ENCODE results near the gene PRPSAP2.

Gene PRPSAP2

DNA sequence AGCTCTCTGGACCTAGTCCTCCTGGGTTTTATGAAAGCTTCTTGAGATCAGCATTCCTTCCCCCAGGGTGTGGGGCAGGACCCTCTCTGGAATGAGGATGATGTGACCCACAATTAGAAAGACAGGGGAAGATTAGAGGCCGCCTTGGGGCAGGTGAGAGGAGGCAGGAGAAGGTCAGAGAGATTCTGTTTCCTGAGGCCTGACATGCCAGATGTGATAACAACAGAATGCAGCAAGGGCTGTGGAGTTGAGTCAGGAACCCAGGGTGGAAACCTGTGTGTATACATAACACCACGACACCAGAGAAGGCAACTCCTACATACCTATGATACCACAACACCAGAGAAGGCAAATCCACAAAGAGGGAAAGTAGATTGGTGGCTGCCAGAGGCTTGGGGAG, 88.6 kb downstream of the PRPSAP2 start:
- DNase-seq (ENCODE audit: low read depth) = no peak
- H3K4me3 ChIP-seq (ENCODE audit: low read length) = no peak overlapping the region
- TF ChIP-seq, protein P1, sequence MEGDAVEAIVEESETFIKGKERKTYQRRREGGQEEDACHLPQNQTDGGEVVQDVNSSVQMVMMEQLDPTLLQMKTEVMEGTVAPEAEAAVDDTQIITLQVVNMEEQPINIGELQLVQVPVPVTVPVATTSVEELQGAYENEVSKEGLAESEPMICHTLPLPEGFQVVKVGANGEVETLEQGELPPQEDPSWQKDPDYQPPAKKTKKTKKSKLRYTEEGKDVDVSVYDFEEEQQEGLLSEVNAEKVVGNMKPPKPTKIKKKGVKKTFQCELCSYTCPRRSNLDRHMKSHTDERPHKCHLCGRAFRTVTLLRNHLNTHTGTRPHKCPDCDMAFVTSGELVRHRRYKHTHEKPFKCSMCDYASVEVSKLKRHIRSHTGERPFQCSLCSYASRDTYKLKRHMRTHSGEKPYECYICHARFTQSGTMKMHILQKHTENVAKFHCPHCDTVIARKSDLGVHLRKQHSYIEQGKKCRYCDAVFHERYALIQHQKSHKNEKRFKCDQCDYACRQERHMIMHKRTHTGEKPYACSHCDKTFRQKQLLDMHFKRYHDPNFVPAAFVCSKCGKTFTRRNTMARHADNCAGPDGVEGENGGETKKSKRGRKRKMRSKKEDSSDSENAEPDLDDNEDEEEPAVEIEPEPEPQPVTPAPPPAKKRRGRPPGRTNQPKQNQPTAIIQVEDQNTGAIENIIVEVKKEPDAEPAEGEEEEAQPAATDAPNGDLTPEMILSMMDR (conservative IDR thresholded peaks at IDR 0.05; ENCODE audit: low read depth, low read length) = no peak

DNA sequence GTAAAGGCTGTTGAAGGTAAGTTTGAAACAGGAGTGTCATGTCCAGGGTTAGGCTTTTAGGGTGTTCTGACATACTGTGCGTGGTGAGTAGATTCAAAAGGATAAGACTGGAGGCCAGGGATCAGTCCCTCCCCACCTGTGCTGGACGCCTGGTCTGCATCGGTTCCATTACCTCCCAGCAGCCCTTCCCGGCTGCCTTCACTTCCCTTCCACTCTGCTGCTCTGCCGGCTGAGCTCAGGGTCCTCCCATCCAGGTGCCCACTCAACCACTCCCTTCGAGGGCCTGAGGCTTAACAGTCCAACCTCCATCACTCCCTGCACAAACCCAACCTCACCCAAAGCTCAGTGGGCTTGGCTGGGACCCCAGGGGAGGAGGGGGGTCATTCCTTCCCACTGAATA, 89.9 kb downstream of the PRPSAP2 start:
- no peak overlapping the region for H3K4me3 ChIP-seq (ENCODE audit: low read length)
- TF ChIP-seq, protein P1 (conservative IDR thresholded peaks at IDR 0.05; ENCODE audit: low read depth, low read length) = no peak
- no peak for DNase-seq (ENCODE audit: low read depth)

DNA sequence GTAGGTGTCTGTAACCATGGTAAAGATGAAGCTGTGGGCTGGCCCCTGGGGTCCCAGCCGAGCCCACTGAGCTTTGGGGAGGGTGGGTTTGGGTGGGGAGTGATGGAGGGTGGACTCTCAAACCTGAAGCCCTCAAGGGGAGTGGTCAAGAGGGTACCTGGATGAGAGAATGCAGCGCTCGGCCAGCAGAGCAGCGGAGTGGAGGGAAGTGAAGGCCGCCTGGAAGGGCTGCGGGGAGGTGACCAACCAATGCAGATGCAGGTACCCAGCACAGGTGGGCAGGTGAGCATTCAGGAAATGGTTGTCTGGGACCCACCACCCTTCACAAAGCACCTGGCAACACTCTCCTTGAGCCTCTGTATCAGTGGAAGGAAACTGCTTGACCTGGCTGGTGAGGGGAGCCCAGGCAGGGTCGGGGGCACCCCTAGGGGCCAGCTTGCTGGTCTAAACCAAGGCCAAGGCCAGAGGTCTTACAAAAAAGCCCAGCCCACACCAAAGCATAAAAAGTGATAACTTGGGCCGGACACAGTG, 90.6 kb downstream of the PRPSAP2 start:
- no peak for DNase-seq (ENCODE audit: low read depth)
- TF ChIP-seq, protein P1 (conservative IDR thresholded peaks at IDR 0.05; ENCODE audit: low read depth, low read length) = no peak
- H3K4me3 ChIP-seq (ENCODE audit: low read length) = no peak overlapping the region

DNA sequence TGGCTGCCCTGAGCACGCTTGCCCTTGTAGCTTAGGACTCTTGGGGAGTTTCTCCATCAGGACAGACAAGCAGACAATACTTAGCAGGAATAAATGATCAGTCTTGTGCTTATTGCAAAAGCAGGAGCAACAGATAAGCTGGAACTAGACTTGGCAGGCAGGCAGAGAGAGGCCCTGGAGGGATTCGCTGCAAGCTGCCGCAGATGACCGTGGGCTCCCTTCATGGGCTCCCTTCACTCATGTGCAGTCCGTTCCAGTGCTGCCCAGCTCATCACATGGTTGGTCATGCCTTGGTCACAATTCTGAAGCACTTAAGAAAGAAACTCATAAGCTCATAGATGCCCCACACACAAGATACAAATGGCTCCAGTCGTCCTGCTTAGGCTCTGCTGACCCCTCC, 91.6 kb downstream of the PRPSAP2 start:
- TF ChIP-seq, protein P1 (conservative IDR thresholded peaks at IDR 0.05; ENCODE audit: low read depth, low read length) = no peak
- no peak overlapping the region for H3K4me3 ChIP-seq (ENCODE audit: low read length)
- DNase-seq (ENCODE audit: low read depth) = no peak

DNA sequence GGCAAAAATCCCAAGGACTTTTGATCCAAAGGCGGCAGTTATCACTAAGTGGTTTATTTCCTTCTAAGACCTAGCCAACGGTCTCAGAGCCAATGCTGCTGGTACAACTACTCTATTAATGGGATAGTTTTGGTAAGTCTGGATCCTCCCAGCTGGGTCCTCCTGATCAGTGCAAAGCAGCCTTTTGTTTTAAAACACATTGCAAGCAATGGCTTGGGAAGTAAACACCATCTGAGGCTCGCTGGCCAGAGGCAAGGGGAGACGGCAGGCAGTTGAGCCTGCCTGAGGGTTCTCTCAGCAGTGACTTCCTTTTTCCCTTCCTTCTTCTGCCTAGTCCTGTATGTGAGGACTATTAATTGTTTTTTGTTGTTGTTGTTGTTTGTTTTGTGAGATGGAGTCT, 92.4 kb downstream of the PRPSAP2 start:
- no peak overlapping the region for H3K4me3 ChIP-seq (ENCODE audit: low read length)
- TF ChIP-seq, protein P1 (conservative IDR thresholded peaks at IDR 0.05; ENCODE audit: low read depth, low read length) = no peak

DNA sequence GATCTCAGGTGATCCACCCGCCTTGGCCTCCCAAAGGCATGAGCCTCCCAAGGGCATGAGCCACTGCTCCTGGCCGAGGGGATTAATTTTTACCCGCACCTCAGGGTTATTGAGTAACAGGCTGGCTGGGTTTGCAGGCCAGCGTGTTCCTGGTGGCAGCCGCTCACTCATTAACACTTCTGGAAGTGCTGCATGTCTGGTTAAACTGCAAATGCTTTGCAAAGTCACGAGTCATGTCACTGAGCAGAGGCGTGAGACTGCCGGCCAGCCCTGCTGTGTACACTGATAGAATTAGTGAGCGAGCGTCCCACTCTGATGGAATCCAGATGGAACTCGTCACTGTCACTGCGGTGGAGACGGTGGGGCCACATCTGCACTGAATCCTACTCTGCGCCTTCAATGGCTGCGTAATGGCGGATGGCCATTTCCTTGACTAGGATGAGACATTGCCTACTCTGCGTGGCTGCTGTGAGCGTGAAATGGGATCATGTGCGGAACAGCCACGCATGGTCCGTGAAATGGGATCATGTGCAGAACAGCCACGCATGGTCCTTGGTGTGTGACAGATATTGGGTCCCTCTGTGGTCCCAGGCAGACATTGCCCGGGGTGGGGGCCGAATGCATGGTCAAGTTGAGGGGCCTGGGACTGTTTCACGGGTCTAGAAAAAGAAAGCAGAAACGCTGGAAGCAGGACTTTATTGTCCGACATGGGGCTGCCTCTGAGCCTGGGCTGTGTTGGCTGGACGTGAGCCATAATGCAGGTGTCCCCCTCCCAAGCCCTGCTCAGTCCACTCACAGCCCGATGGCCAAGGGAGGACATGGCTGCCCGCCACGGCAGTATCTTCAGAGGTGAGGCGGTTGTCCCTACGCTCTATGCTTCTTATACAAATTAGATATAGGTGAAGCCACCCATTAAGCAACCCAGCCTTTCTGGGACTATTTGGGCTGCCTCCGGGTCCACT, 93.3 kb downstream of the PRPSAP2 start:
- no peak for DNase-seq (ENCODE audit: low read depth)
- H3K4me3 ChIP-seq (ENCODE audit: low read length) = no peak overlapping the region

More for the DNA sequence above, 92.4 kb downstream of the PRPSAP2 start:
- DNase-seq (ENCODE audit: low read depth) = no peak

More for the DNA sequence above, 93.3 kb downstream of the PRPSAP2 start:
- TF ChIP-seq, protein P1 (conservative IDR thresholded peaks at IDR 0.05; ENCODE audit: low read depth, low read length) = no peak

Data from retinal pigment epithelial cell (primary cell).